Nephron (organoid): Measurements from ENCODE around the gene RXRA.

Experiments
- H3K27ac Mint-ChIP-seq, 3 experiments: 2 replicates each; pipeline ENCODE4 v1.8.0; 2020; ENCODE audit warnings: mixed read lengths in 3 of 3, mild to moderate bottlenecking in 2 of 3, moderate library complexity in 1 of 3
- H3K27me3 Mint-ChIP-seq: 2 replicates; pipeline ENCODE4 v1.8.0; 2021; ENCODE audit warnings: low read depth, mild to moderate bottlenecking, moderate library complexity, mixed read lengths
- H3K36me3 Mint-ChIP-seq: 2 replicates; pipeline ENCODE4 v1.8.0; 2020; ENCODE audit warnings: low read depth, mixed read lengths
- H3K4me1 Mint-ChIP-seq: 2 replicates; pipeline ENCODE4 v1.8.0; 2020; ENCODE audit warnings: mixed read lengths
- H3K4me3 Mint-ChIP-seq, 3 experiments: 2 replicates each; pipeline ENCODE4 v1.8.0; 2020; ENCODE audit warnings: mild to moderate bottlenecking in 3 of 3, mixed read lengths in 3 of 3, moderate library complexity in 2 of 3
- H3K9me3 Mint-ChIP-seq: 2 replicates; pipeline ENCODE4 v1.8.0; 2020; ENCODE audit warnings: mixed read lengths
- CTCF ChIP-seq, 3 experiments: fragments of 200-600 bp; sonication (generic); IDR thresholded peaks; one replicate each; pipeline ENCODE4 v1.5.0; 2021; ENCODE audit warnings: antibody characterized with exemption in 3 of 3; ENCODE audit not compliant: unreplicated experiment in 3 of 3

The RXRA gene

DNA sequence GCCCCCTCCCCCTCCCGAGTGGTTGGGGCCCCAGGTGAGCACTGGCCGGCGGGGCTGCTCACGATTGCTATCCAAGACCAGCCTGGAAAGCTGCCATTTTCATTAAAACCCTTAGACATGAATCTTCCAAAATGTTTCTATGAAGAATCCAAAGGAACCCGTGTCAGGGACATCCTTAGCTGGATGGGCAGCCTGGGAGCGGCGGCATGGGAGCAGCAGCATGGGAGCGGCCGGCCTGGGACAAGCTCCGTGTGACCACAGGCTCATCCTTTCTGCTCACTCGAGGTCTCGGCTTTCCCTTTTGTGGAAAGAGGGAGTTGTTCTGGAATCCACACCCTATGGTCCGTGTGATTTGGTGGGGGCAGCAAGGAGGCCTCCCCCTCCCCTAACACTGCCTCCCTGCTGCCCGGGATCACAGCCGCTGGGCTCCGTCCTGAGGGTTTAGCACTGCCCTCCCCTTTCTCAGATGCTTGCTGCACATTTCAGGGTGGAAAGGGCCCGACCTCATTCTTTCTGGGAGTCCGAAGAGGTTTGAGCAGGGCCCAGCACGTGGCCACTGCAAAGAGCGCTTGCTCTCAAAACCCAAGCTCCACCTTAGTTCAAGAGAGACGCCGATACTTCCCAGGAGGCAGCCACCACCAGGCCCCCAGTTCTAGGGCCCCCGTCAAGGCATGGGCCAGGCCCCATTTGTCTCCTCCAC is 127.7 kb downstream of the RXRA start:
- Mint-ChIP-seq H3K27me3 (peaks cover 4% of the 10 kb centered on the region), H3K27ac (peak overlapping the region in 2 of 3 experiments; percentile 73 to 77), H3K4me3 (no peak overlapping the region), H3K9me3 (peaks cover 4% of the 10 kb centered on the region), H3K36me3 (no peaks in the 10 kb centered on the region), H3K4me1 (peaks cover 18% of the 10 kb centered on the region)
- no peak for TF ChIP-seq CTCF (IDR thresholded peaks at IDR 0.05; ENCODE audit: unreplicated experiment in 3 of 3)

- Mint-ChIP-seq H3K9me3 (peaks cover under 1% of the 10 kb centered on the region), H3K4me3 (peak overlapping the region in 1 of 3 experiments; percentile 9), H3K36me3 (no peaks in the 10 kb centered on the region), H3K4me1 (peaks cover 18% of the 10 kb centered on the region), H3K27me3 (peaks cover 4% of the 10 kb centered on the region), H3K27ac (peak overlapping the region; percentile 65 to 84 (median 77))
- no peak for TF ChIP-seq CTCF (IDR thresholded peaks at IDR 0.05; ENCODE audit: unreplicated experiment in 3 of 3)
Observed at GRCh38 chr9:134454476-134454857, 128.2 kb downstream of the RXRA start.

DNA sequence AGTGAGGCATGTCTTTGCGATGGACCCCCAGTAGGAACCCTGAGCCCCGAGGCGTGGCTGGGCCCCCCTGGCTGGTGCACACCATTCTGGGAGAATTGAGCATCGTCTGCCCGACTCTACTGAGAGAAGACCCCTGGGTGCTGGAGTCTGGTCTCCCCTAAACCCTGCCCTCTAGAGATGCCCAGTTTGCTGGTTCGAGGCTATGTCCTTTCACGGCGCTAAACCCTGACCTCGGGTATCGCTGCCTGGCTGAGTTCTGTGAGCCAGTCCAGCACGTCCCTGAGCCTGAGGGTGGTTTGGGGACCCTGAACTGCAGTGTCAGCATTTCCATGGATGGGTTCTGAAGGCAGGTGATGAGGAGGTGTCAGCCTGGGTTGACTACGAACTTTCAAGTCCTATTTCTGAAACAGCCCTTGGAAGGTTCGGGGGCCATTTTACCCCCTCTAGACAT is 128.8 kb downstream of the RXRA start:
- H3K4me3 Mint-ChIP-seq, result peak overlapping the region in 1 of 3 experiments; percentile 9
- peaks cover 18% of the 10 kb centered on the region for H3K4me1 Mint-ChIP-seq
- no peaks in the 10 kb centered on the region for H3K9me3 Mint-ChIP-seq
- no peaks in the 10 kb centered on the region for H3K36me3 Mint-ChIP-seq
- no peak for TF ChIP-seq CTCF (IDR thresholded peaks at IDR 0.05; ENCODE audit: unreplicated experiment in 3 of 3)
- peaks cover 4% of the 10 kb centered on the region for H3K27me3 Mint-ChIP-seq
- H3K27ac Mint-ChIP-seq, result peak overlapping the region; percentile 77 to 98 (median 84)

- Mint-ChIP-seq H3K27me3 (peaks cover 4% of the 10 kb centered on the region), H3K36me3 (no peaks in the 10 kb centered on the region), H3K9me3 (no peaks in the 10 kb centered on the region), H3K4me3 (no peak overlapping the region), H3K4me1 (peaks cover 18% of the 10 kb centered on the region), H3K27ac (peak overlapping the region; percentile 98 to 99 (median 99))
- no peak for TF ChIP-seq CTCF (IDR thresholded peaks at IDR 0.05; ENCODE audit: unreplicated experiment in 3 of 3)
Observed at GRCh38 chr9:134455537-134455933, 129.3 kb downstream of the RXRA start.

- Mint-ChIP-seq H3K27me3 (peaks cover 3% of the 10 kb centered on the region), H3K4me1 (peaks cover 18% of the 10 kb centered on the region)
Observed at GRCh38 chr9:134455934-134456755, 129.9 kb downstream of the RXRA start.

More at GRCh38 chr9:134455934-134456755, 129.9 kb downstream of the RXRA start:
- Mint-ChIP-seq H3K36me3 (no peaks in the 10 kb centered on the region), H3K9me3 (no peaks in the 10 kb centered on the region), H3K27ac (peak overlapping the region; percentile 98 to 99 (median 99)), H3K4me3 (peak overlapping the region; percentile 2 to 7 (median 4))
- TF ChIP-seq CTCF (IDR thresholded peaks at IDR 0.05; ENCODE audit: unreplicated experiment in 3 of 3), result no peak
